GM12874 (cell line): ENCODE measurements around the gene GDE1.

Experiments used
- TF ChIP-seq, protein P1 (sequence below): IDR thresholded peaks from 2 replicates; pipeline ENCODE4 v1.5.1; 2011; ENCODE audit warnings: low read depth, mild to moderate bottlenecking, control low read depth, low read length, moderate library complexity; ENCODE audit not compliant: insufficient read depth

Gene GDE1

DNA sequence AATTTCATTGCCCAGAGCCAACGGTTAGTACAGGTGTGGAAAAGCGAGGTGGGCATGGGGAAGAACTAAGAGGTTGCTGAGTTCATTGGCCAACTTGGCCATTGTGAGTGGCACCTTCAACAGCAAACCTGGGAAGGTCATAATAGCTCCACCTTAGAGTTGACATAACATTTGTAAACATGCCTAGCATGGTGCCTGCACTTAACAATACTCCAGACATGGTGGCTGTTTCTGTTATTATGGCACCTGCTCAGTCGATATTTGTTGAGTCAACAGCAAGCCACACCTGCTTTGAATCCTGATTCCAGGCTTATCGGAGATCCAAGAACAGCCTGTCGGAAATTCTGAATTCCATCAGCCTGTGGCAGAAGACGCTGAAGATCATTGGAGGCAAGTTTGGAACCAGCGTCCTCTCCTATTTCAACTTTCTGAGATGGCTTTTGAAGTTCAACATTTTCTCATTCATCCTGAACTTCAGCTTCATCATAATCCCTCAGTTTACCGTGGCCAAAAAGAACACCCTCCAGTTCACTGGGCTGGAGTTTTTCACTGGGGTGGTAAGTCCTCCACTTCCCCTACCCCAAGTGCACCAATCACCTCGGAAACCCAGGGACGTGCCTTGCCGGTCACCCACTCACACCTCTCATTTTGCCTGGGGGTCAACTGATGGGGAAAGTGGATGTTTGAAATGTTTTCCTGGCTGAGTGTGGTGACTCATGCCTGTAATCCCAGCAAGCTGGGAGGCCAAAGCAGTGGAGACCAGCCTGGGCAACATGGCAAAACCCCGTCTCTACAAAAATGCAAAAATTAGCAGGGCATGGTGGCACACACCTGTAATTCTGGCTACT is 58.2 kb downstream of the GDE1 start:
- TF ChIP-seq, protein P1, sequence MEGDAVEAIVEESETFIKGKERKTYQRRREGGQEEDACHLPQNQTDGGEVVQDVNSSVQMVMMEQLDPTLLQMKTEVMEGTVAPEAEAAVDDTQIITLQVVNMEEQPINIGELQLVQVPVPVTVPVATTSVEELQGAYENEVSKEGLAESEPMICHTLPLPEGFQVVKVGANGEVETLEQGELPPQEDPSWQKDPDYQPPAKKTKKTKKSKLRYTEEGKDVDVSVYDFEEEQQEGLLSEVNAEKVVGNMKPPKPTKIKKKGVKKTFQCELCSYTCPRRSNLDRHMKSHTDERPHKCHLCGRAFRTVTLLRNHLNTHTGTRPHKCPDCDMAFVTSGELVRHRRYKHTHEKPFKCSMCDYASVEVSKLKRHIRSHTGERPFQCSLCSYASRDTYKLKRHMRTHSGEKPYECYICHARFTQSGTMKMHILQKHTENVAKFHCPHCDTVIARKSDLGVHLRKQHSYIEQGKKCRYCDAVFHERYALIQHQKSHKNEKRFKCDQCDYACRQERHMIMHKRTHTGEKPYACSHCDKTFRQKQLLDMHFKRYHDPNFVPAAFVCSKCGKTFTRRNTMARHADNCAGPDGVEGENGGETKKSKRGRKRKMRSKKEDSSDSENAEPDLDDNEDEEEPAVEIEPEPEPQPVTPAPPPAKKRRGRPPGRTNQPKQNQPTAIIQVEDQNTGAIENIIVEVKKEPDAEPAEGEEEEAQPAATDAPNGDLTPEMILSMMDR = no peak

- TF ChIP-seq, protein P1 = no peak
These were observed 61.5 kb downstream of the GDE1 start for GRCh38 chr16:19460397-19460796.

DNA sequence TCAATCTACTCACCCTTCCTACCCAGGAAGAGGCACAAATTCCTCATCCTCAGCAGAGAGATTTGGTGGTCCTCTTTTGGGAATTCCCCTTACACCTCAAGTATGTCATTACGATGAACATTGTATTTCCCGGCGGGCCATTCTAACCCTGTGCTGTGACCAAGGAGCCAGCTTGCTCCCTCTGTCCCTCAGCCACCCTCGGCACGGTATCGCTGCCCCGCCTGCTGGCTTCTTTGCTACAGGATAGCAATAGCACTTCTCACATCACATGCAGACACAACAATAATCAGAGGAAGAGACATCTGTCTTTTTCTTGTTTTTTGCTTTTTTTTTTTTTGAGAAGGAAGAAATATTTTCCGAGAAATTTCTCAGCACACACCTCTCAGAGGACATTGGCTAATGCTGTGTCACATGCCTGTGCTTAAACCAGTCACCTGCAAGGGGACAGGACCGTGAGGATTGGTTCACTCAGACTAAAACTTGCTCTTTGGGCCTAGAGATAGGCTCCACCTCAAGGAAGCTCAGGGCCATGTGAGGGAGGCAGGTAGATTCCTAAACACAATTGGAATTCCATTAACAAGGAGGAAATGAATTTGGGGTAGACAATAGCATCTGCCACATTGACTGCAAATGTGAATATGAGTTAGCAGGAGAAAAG is 63.0 kb downstream of the GDE1 start:
- TF ChIP-seq, protein P1 = no peak
